HepG2 (cell line): ENCODE data around the gene KRTAP5-11. TPM values are rescaled to one million over a fixed set of nuclear protein-coding genes. Genes with fewer than 3 reads are reported as not detected.
"Not testable (repeated sequence)": the region's sequence is repeated elsewhere in the genome, so short reads cannot be mapped to it uniquely, and the experiment has no call there.

Experiments used
- ATAC-seq: fragments of 200-7000 bp; cut with Tn5 transposase; 3 replicates; pipeline ENCODE4 v1.9.1; 2020; ENCODE audit warnings: mild to moderate bottlenecking, moderate library complexity
- BruUV-seq: library from RNA; stranded (reverse); fragments of 400-500 nt; replicated peaks from 2 replicates; lab custom pipeline; 2021; lab: Mats Ljungman, UMichigan
- CTCF ChIA-PET: fragments of 300-600 bp; formaldehyde crosslinking; extraction: SDS; loops from one replicate; lab custom pipeline; 2021; ENCODE audit warnings: low total read pairs, inconsistent platforms, low intra/inter-chr PET ratio; lab: Yijun Ruan, JAX
- POLR2A ChIA-PET: fragments of 350-600 bp; sonication (Branson Sonifier 250); formaldehyde crosslinking; loops from one replicate; lab custom pipeline; 2020; ENCODE audit warnings: antibody characterized with exemption, inconsistent platforms; lab: Yijun Ruan, JAX
- DNase-seq: peaks from one replicate; pipeline ENCODE4 v3.0.0-alpha.2; 2015; ENCODE audit warnings: low spot score
- FAIRE-seq: peaks from 3 replicates; lab custom pipeline; 2011; peaks lifted over from hg19 to GRCh38; lab: Jason Lieb, UNC
- H2AFZ ChIP-seq: one replicate; pipeline ENCODE4 v1.6.1; 2011; ENCODE audit warnings: low read length, inconsistent platforms
- H3K27ac ChIP-seq: fragments of 300-600 bp; 3 replicates; pipeline ENCODE4 v1.8.0; 2011; ENCODE audit warnings: mixed run types, mild to moderate bottlenecking, mixed read lengths, low read length, inconsistent platforms; ENCODE audit not compliant: insufficient read depth; ENCODE audit errors: extremely low read length
- H3K27me3 ChIP-seq, 2 experiments: fragments of 200-600 bp in 1 of 2; 2 replicates in 1 of 2; 3 replicates in 1 of 2; pipeline versions ENCODE4 v1.6.0 to v1.8.0; 2011; ENCODE audit warnings: low read length in 2 of 2, mild to moderate bottlenecking in 2 of 2, moderate library complexity in 2 of 2, inconsistent platforms in 1 of 2; ENCODE audit not compliant: insufficient read depth in 2 of 2, control insufficient read depth in 1 of 2
- H3K36me3 ChIP-seq, 2 experiments: fragments of 200-600 bp in 1 of 2; replicated peaks in 1 of 2; 2 replicates in 1 of 2; 3 replicates in 1 of 2; pipeline versions ENCODE4 v1.5.1 to v1.8.0; 2011; ENCODE audit warnings: low read length in 2 of 2, inconsistent platforms in 1 of 2; ENCODE audit not compliant: insufficient read depth in 2 of 2, control insufficient read depth in 1 of 2
- H3K4me1 ChIP-seq: 2 replicates; pipeline ENCODE4 v1.5.1; 2012; ENCODE audit warnings: low read length, inconsistent platforms; ENCODE audit not compliant: insufficient read depth
- H3K4me2 ChIP-seq: 2 replicates; pipeline ENCODE4 v1.6.0; 2011; ENCODE audit warnings: low read depth, low read length, inconsistent platforms
- H3K4me3 ChIP-seq, 3 experiments: fragments of 200-600 bp in 1 of 3; sonication (generic), shearing (Covaris generic) in 1 of 3; replicated peaks in 1 of 3; 2 replicates each; pipeline ENCODE4 v1.5.1; 2011 to 2016; ENCODE audit warnings: low read length in 3 of 3, inconsistent platforms in 2 of 3, low read depth in 2 of 3, mild to moderate bottlenecking in 2 of 3, control low read depth in 1 of 3, mixed read lengths in 1 of 3; ENCODE audit not compliant: insufficient read depth in 1 of 3
- H3K79me2 ChIP-seq: one replicate; pipeline ENCODE4 v1.6.1; 2011; ENCODE audit warnings: low read length, inconsistent platforms; ENCODE audit not compliant: insufficient read depth
- H3K9ac ChIP-seq: 2 replicates; pipeline ENCODE4 v1.6.0; 2011; ENCODE audit warnings: mild to moderate bottlenecking, low read depth, low read length, inconsistent platforms; ENCODE audit not compliant: insufficient read depth
- H3K9me3 ChIP-seq: 2 replicates; pipeline ENCODE4 v1.5.1; 2012; ENCODE audit warnings: mild to moderate bottlenecking, low read length
- H4K20me1 ChIP-seq: 2 replicates; pipeline ENCODE4 v1.6.0; 2011; ENCODE audit warnings: inconsistent platforms, mild to moderate bottlenecking, low read length, moderate library complexity; ENCODE audit not compliant: insufficient read depth
- FOXO1 ChIP-seq: sonication (generic); formaldehyde crosslinking; IDR thresholded peaks from 2 replicates; pipeline ENCODE4 v1.4.0; 2020; ENCODE audit warnings: missing genetic modification reagents
- MIXL1 ChIP-seq: IDR thresholded peaks from 2 replicates; pipeline ENCODE4 v1.6.1; 2016
- MNT ChIP-seq: fragments of 450-650 bp; IDR thresholded peaks from 2 replicates; pipeline ENCODE4 v1.6.1; 2016
- RBAK ChIP-seq: sonication (generic); formaldehyde crosslinking; IDR thresholded peaks from 2 replicates; pipeline ENCODE4 v1.5.1; 2020; ENCODE audit warnings: mild to moderate bottlenecking, missing genetic modification reagents
- WGBS: methylation state at CpG from one replicate; pipeline ENCODE4 v1.1.6; 2017; ENCODE audit warnings: low lambda C conversion rate; 5-methylcytosine and 5-hydroxymethylcytosine counted together
- in situ Hi-C: cut with HindIII; loops from 2 replicates; pipeline ENCODE4 v1.10.0; 2017; ENCODE audit warnings: low pct_unique_long_range_greater_than_20kb; ENCODE audit not compliant: extremely low pct_ligation_motif_present
- intact Hi-C: fragments of 100-400 bp; cut with micrococcal nuclease; formaldehyde crosslinking; loops from one replicate; pipeline ENCODE4 v1.10.0; 2022; ENCODE audit not compliant: unreplicated experiment
- polyA plus RNA-seq, 8 experiments: library from polyadenylated mRNA; depleted of rRNA in 3 of 8; stranded (reverse) in 7 of 8; unstranded in 1 of 8; fragments of >200 nt; fragmentation: Illumina TruSeq in 4 of 8; extraction: Trizol in 4 of 8; gene quantifications; 2 replicates each; pipeline versions ENCODE4 v1.2.1 to v1.2.3, GENCODE V29; 2011 to 2016; ENCODE audit warnings: low read depth in 4 of 8, missing spikeins in 1 of 8, mixed read lengths in 1 of 8; ENCODE audit not compliant: insufficient read depth in 1 of 8
- total RNA-seq, 5 experiments: library from RNA; depleted of rRNA; stranded (reverse); fragments of >200 nt; fragmentation: Illumina TruSeq; extraction: Trizol; gene quantifications; 2 replicates each; pipeline ENCODE4 v1.2.3, GENCODE V29; 2016; ENCODE audit warnings: low read depth in 1 of 5

KRTAP5-11 gene
- total and polyA plus RNA-seq, 2 of the 13 experiments (the other 11 are each of a cell fraction or from before 2014, with no cell fraction given), result not detected

- BruUV-seq, POLR2A ChIA-PET, CTCF ChIA-PET: not testable (repeated sequence)
These were observed 294 bp upstream of the KRTAP5-11 start for GRCh38 chr11:71582969-71583368.

GRCh38 chr11:71581826-71582225 lies 849 bp downstream of the KRTAP5-11 start:
- Histone ChIP-seq H3K36me3 (no peaks in the 10 kb centered on the region), H3K4me1 (peaks cover 25% of the 10 kb centered on the region), H3K9me3 (no peaks in the 10 kb centered on the region), H3K4me3 (no peak overlapping the region), H3K9ac (no peak overlapping the region), H3K4me2 (no peak overlapping the region), H3K79me2 (no peaks in the 10 kb centered on the region), H4K20me1 (no peaks in the 10 kb centered on the region), H2AFZ (no peak overlapping the region), H3K27me3 (peaks cover 1 to 10% of the 10 kb centered on the region in 2 experiments; a peak in 3 of 5 replicates), H3K27ac (no peak overlapping the region)
- ATAC-seq (no peak), DNase-seq (no peak), FAIRE-seq (no peak)
- 45% methylated on average over 4 of the region's 4 CpGs for WGBS
- TF ChIP-seq RBAK (CRISPR knock-in tag) (no peak), FOXO1 (CRISPR knock-in tag) (no peak), MIXL1 (CRISPR knock-in tag) (no peak)
- intact Hi-C loops (no loop called here), in situ Hi-C loops (no loop called here)
- ChIA-PET CTCF (no interaction called here), POLR2A (no interaction called here)
- BruUV-seq, result no TSS peak

More at GRCh38 chr11:71582969-71583368, 294 bp upstream of the KRTAP5-11 start:
- H2AFZ ChIP-seq, FAIRE-seq, H3K27ac ChIP-seq, DNase-seq, H3K79me2 ChIP-seq, H4K20me1 ChIP-seq, H3K4me3 ChIP-seq, intact Hi-C loops, H3K9me3 ChIP-seq, H3K36me3 ChIP-seq, H3K4me2 ChIP-seq, ATAC-seq, H3K9ac ChIP-seq, H3K27me3 ChIP-seq, in situ Hi-C loops: not testable (repeated sequence)
- TF ChIP-seq MNT, result peak; percentile 56
- H3K4me1 ChIP-seq, result peaks cover 37% of the 10 kb centered on the region
- WGBS, result 74% methylated on average over 2 of the region's 2 CpGs
